BLaER1 treated with 17β-estradiol and CSF1 and Interleukin-3, amounts not matched to agents 10 nM and 100 nM (cell line): ENCODE measurements around the gene CAMK2D.

ENCODE experiments used
- H3K27ac ChIP-seq, 11 experiments: shearing (Covaris generic); formaldehyde crosslinking; 2 replicates each; pipeline ENCODE4 v1.8.1; 2022
- H3K27me3 ChIP-seq, 11 experiments: shearing (Covaris generic); formaldehyde crosslinking; 2 replicates each; pipeline ENCODE4 v1.8.1; 2022
- H3K36me3 ChIP-seq, 11 experiments: shearing (Covaris generic); formaldehyde crosslinking; 2 replicates each; pipeline ENCODE4 v1.8.1; 2022
- H3K4me1 ChIP-seq, 10 experiments: shearing (Covaris generic); formaldehyde crosslinking; 2 replicates each; pipeline ENCODE4 v1.8.1; 2022
- H3K4me2 ChIP-seq, 11 experiments: shearing (Covaris generic); formaldehyde crosslinking; 2 replicates each; pipeline ENCODE4 v1.8.1; 2022
- H3K4me3 ChIP-seq, 10 experiments: shearing (Covaris generic); formaldehyde crosslinking; 2 replicates each; pipeline ENCODE4 v1.8.1; 2022
- H3K9ac ChIP-seq, 11 experiments: shearing (Covaris generic); formaldehyde crosslinking; 2 replicates each; pipeline ENCODE4 v1.8.1; 2022
- H3K9me3 ChIP-seq, 11 experiments: shearing (Covaris generic); formaldehyde crosslinking; replicated peaks in 1 of 11; 2 replicates each; pipeline ENCODE4 v1.8.1; 2022
- H4K20me1 ChIP-seq, 11 experiments: shearing (Covaris generic); formaldehyde crosslinking; 2 replicates each; pipeline ENCODE4 v1.8.1; 2022
- Cebpa-rat ChIP-seq, 11 experiments: shearing (Covaris generic); IDR thresholded peaks; 2 replicates each; pipeline ENCODE4 v1.8.1; 2022

The CAMK2D gene

DNA sequence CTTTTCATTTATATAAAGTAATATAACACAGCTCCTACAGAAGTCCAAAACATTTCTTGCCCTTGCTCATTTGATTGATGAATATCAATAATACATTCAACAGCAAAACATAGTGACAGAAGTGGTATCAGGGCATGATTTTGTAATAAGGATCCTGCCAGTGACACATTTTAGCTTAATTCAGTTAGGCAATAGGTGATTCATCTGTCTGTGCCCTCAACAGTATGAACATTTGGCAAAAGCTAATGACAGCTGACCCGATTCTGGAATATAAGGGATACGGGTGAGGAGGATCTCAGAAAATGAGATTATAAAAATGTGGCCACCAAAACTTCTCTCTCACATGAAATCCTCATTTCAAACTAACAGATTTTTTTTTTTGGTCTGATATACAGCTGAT lies 294.0 kb downstream of the CAMK2D start:
- TF ChIP-seq Cebpa-rat (IDR thresholded peaks at IDR 0.05), result no peak

DNA sequence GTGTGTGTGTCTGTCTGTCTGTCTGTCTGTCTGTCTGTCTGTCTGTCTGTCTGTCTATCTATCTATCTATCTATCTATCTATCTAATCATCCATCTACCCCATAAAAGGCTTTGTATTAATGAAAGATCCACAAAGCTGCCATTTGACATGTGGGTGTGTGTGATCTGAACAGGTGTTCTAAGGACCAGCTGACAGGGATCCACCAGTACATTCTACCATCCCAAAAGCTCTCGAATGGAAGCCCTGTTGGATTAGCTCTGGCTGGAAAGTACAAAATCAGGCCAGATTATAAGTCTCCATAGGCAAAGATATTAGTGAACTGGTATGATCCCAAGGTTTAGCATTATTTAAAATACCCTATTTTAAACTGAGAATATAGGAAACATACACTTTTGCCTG lies 299.3 kb downstream of the CAMK2D start:
- H4K20me1 ChIP-seq, result 0 out of 22 replicates have a peak, but pooled peaks cover 0 to 3% (median 0%) of the 10 kb centered on the region in 11 experiments
- peaks cover 45 to 98% (median 72%) of the 10 kb centered on the region in 11 experiments for H3K36me3 ChIP-seq
- no peak overlapping the region for H3K9ac ChIP-seq
- H3K9me3 ChIP-seq, result no peaks in the 10 kb centered on the region
- H3K4me3 ChIP-seq, result no peak overlapping the region
- H3K4me2 ChIP-seq, result no peak overlapping the region
- no peaks in the 10 kb centered on the region for H3K27me3 ChIP-seq
- no peak for TF ChIP-seq Cebpa-rat (IDR thresholded peaks at IDR 0.05)
- H3K27ac ChIP-seq, result no peak overlapping the region
- H3K4me1 ChIP-seq, result peaks cover 0 to 23% (median 0%) of the 10 kb centered on the region in 10 experiments; a peak in 4 of 20 replicates

More for the DNA sequence above, 294.0 kb downstream of the CAMK2D start:
- peaks cover 22 to 82% (median 42%) of the 10 kb centered on the region in 11 experiments; a peak in 21 of 22 replicates for H3K36me3 ChIP-seq
- H3K27me3 ChIP-seq, result no peaks in the 10 kb centered on the region
- H4K20me1 ChIP-seq, result 0 out of 22 replicates have a peak, but pooled peaks cover 0 to 3% (median 0%) of the 10 kb centered on the region in 11 experiments
- H3K27ac ChIP-seq, result peak overlapping the region in 4 of 11 experiments; percentile 46 to 83 (median 72); a peak in 9 of 22 replicates
- H3K4me1 ChIP-seq, result peaks cover 0 to 41% (median 0%) of the 10 kb centered on the region in 10 experiments; a peak in 8 of 20 replicates
- H3K4me3 ChIP-seq, result no peak overlapping the region
- peak overlapping the region in 3 of 11 experiments; percentile 42 to 60 (median 47); a peak in 4 of 22 replicates for H3K9ac ChIP-seq
- H3K4me2 ChIP-seq, result peak overlapping the region in 3 of 11 experiments; percentile 25 to 66 (median 60); a peak in 4 of 22 replicates
- no peaks in the 10 kb centered on the region for H3K9me3 ChIP-seq

DNA sequence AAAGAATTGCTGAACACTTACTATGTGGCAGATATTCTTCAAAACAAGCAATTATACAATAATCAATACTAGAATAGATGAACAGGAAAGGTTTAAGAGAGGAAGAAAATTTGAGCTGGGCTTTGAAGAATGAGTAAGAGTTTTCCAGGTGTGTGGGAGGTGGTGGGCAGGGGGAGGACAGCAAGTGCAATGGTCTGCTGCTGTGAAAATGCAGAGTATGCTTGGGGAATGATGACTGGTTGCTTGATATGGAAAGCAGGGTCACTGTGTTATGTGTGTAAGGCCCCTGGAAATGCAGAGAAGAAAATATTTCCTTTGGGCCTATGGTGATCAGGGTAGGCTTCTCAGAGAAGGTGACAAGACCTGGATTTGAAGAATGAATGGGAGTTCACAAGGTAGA lies 300.3 kb downstream of the CAMK2D start:
- peak overlapping the region in 1 of 11 experiments; percentile 26; a peak in 2 of 22 replicates for H3K27ac ChIP-seq

DNA sequence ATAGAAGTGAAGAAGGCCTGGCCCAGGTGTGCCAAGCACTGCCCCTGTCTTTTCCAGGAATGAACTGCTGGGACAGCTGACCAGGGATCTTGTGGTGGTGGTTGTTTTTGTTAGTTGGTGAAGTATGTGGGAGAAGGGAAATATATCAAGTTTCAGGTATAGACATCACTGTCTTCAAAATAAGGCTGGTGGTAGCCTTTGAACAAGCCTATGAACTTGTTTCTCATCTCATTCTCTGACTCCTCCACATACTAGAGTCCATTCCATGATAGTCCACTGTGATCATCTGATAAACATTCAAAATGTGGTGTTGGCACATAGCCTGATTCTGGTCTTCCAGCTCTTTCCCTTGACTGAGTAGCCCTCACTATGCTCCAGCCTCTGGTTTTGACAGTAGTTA lies 303.7 kb downstream of the CAMK2D start:
- Histone ChIP-seq H4K20me1 (no peaks in the 10 kb centered on the region), H3K36me3 (peaks cover 50 to 100% (median 82%) of the 10 kb centered on the region in 11 experiments; a peak in 21 of 22 replicates), H3K27me3 (no peaks in the 10 kb centered on the region), H3K4me2 (no peak overlapping the region), H3K9me3 (no peaks in the 10 kb centered on the region), H3K4me1 (peaks cover 0 to 21% (median 0%) of the 10 kb centered on the region in 10 experiments; a peak in 4 of 20 replicates), H3K4me3 (no peak overlapping the region), H3K27ac (no peak overlapping the region), H3K9ac (no peak overlapping the region)
- no peak for TF ChIP-seq Cebpa-rat (IDR thresholded peaks at IDR 0.05)

More for the DNA sequence above, 300.3 kb downstream of the CAMK2D start:
- H3K4me1 ChIP-seq, result peaks cover 0 to 13% (median 0%) of the 10 kb centered on the region in 10 experiments; a peak in 4 of 20 replicates
- peak overlapping the region in 2 of 11 experiments; percentile 1 to 7; a peak in 1 of 22 replicates for H3K4me2 ChIP-seq
- no peak for TF ChIP-seq Cebpa-rat (IDR thresholded peaks at IDR 0.05)
- no peak overlapping the region for H3K9ac ChIP-seq
- H3K9me3 ChIP-seq, result no peaks in the 10 kb centered on the region
- H3K27me3 ChIP-seq, result no peaks in the 10 kb centered on the region
- no peak overlapping the region for H3K4me3 ChIP-seq
- H4K20me1 ChIP-seq, result 0 out of 22 replicates have a peak, but pooled peaks cover 0 to 3% (median 0%) of the 10 kb centered on the region in 11 experiments
- peaks cover 52 to 99% (median 82%) of the 10 kb centered on the region in 11 experiments for H3K36me3 ChIP-seq

DNA sequence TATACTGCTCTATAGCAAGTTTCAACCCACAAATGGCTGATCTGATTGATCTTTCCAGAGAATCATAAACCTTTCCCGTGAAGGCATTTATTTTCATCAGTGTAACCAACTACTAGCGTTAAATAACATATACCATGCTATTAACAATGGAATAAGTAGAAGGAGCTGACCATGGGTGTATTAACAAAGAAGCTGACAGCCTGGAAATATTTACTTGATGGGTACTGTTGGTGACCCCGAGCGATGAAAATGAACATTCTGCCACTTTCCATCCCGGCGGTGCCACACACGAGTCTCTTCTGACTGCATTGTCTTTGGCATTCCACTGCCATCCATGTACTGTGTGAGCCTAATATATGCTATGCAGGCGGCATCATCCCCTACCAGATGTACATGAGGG lies 304.4 kb downstream of the CAMK2D start:
- H3K36me3 ChIP-seq, result peaks cover 50 to 94% (median 86%) of the 10 kb centered on the region in 11 experiments; a peak in 21 of 22 replicates
- TF ChIP-seq Cebpa-rat (IDR thresholded peaks at IDR 0.05), result no peak
- H3K27ac ChIP-seq, result no peak overlapping the region
- H3K9me3 ChIP-seq, result no peaks in the 10 kb centered on the region
- no peaks in the 10 kb centered on the region for H3K27me3 ChIP-seq
- H3K4me2 ChIP-seq, result no peak overlapping the region
- no peak overlapping the region for H3K9ac ChIP-seq
- no peaks in the 10 kb centered on the region for H4K20me1 ChIP-seq
- peaks cover 0 to 19% (median 0%) of the 10 kb centered on the region in 10 experiments; a peak in 4 of 20 replicates for H3K4me1 ChIP-seq
- H3K4me3 ChIP-seq, result no peak overlapping the region

DNA sequence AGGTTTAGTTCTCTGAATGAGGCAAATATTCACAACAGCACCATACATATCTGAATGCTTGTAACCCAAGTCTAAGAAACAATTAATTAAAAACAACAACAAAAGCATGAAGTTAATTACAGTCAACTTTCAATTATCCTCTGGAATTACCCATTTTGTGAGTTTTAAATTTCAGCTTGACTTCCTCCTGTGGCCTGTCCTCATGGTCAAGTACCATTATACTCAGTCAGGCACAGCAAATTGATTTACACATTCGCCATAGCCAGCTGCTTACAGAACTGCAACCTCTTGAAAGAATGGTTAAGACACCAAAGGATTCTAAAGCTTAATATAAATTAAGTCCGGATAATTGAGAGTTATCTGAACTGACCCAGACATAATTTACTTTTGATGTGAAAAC lies 306.5 kb downstream of the CAMK2D start:
- Histone ChIP-seq H3K9ac (no peak overlapping the region), H3K27ac (no peak overlapping the region), H3K36me3 (peaks cover 43 to 90% (median 73%) of the 10 kb centered on the region in 11 experiments; a peak in 21 of 22 replicates), H3K4me3 (no peak overlapping the region), H3K9me3 (no peaks in the 10 kb centered on the region), H3K4me2 (no peak overlapping the region), H4K20me1 (no peaks in the 10 kb centered on the region), H3K27me3 (no peaks in the 10 kb centered on the region), H3K4me1 (peaks cover 0 to 10% (median 0%) of the 10 kb centered on the region in 10 experiments; a peak in 3 of 20 replicates)
- TF ChIP-seq Cebpa-rat (IDR thresholded peaks at IDR 0.05), result no peak

DNA sequence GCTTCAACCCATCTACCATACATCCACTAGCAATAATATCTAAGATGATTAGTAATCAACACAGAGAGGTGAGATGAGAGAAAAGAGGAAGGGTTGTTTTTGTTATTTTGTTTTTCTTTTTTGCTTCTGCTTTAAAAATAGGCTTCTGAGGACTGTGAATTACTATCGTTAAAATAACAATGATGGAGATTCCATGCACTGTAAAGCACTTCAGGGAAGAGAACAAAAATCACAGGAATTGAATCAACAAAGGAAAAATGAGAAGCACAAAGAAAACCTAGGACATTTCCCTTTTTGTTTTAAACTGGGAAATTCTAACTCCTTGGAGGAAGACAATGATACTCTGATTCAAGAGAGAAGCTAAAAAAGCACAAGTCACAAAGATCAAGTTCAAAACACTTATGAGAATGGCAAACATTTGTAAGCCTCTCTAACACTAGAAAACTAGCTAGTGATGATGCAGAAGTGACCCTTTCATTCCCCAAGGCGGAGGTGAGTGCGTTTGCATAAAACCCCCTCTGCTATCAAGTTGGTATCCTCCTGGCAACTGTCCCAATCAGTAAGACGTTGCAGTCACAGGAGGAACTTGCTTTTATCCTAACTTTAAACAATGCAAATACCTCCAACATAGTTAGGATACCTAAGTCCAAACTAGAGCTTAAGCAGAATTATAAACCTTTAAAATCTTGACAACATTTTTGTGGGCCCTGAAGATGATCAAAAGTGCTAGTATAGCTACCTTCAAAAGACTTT lies 308.5 kb downstream of the CAMK2D start:
- Histone ChIP-seq H3K36me3 (peaks cover 29 to 70% (median 54%) of the 10 kb centered on the region in 11 experiments; a peak in 21 of 22 replicates), H3K4me3 (no peak overlapping the region), H3K4me2 (no peak overlapping the region; a peak in 1 of 22 replicates), H3K27me3 (no peaks in the 10 kb centered on the region), H3K9ac (no peak overlapping the region), H3K4me1 (peaks cover 0 to 14% (median 0%) of the 10 kb centered on the region in 10 experiments; a peak in 3 of 20 replicates), H3K27ac (no peak overlapping the region), H3K9me3 (no peaks in the 10 kb centered on the region), H4K20me1 (no peaks in the 10 kb centered on the region)
- TF ChIP-seq Cebpa-rat (IDR thresholded peaks at IDR 0.05), result no peak

DNA sequence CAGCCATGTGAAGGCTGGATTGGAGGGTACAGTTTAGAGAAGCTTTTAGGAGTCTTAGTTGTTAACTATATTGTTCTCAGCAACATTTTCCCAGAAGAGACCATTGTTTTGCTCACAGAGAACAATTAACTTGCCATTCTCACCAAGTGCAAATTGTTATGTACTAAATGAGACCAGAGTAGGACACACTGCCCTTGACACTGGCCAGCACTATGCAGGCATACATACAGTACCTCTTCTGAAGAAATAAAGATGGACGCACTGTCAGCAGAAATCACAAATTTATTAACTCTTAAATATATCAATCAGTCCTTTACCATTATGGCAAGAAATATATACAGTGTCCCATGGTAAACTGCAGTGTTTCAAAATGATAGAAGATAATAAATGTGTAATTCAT lies 309.4 kb downstream of the CAMK2D start:
- Histone ChIP-seq H3K4me1 (peaks cover 0 to 23% (median 0%) of the 10 kb centered on the region in 10 experiments; a peak in 3 of 20 replicates), H4K20me1 (no peaks in the 10 kb centered on the region), H3K36me3 (peaks cover 20 to 61% (median 45%) of the 10 kb centered on the region in 11 experiments; a peak in 21 of 22 replicates), H3K27ac (no peak overlapping the region), H3K27me3 (no peaks in the 10 kb centered on the region), H3K9me3 (no peaks in the 10 kb centered on the region), H3K4me3 (no peak overlapping the region), H3K4me2 (no peak overlapping the region), H3K9ac (no peak overlapping the region)
- no peak for TF ChIP-seq Cebpa-rat (IDR thresholded peaks at IDR 0.05)
